ENCODE measurements around the gene GNL1.
"Not testable (repeated sequence)": the region's sequence is repeated elsewhere in the genome, so short reads cannot be mapped to it uniquely, and the experiment has no call there.

Gene GNL1

GRCh38 chr6:30554404-30554803 is 1.9 kb downstream of the GNL1 start:
- Mint-ChIP-seq H3K4me1 (peaks cover 58% of the 10 kb centered on the region), H3K27ac (no peak overlapping the region), H3K4me3 (peak overlapping the region in 1 of 2 donors; percentile 89), H3K9me3 (no peaks in the 10 kb centered on the region), H3K27me3 (no peaks in the 10 kb centered on the region)
- ATAC-seq: no peak
- no peak for DNase-seq

GRCh38 chr6:30548375-30548774 is 7.9 kb downstream of the GNL1 start:
- no peak for ATAC-seq
- Mint-ChIP-seq H3K4me3 (no peak overlapping the region), H3K27ac (no peak overlapping the region), H3K27me3 (no peaks in the 10 kb centered on the region), H3K9me3 (no peaks in the 10 kb centered on the region), H3K4me1 (peaks cover 26% of the 10 kb centered on the region)
- no peak for DNase-seq

- ATAC-seq (no peak), DNase-seq (no peak)
- no peaks in the 10 kb centered on the region for H3K27me3 Mint-ChIP-seq
- no peaks in the 10 kb centered on the region for H3K9me3 Mint-ChIP-seq
- H3K4me3 Mint-ChIP-seq: no peak overlapping the region
- H3K27ac Mint-ChIP-seq: no peak overlapping the region
- peaks cover 26% of the 10 kb centered on the region for H3K4me1 Mint-ChIP-seq
Measured at GRCh38 chr6:30547454-30547853, 8.8 kb downstream of the GNL1 start.

- Mint-ChIP-seq H3K27me3 (no peaks in the 10 kb centered on the region), H3K9me3 (no peaks in the 10 kb centered on the region), H3K4me1 (peaks cover 32% of the 10 kb centered on the region), H3K4me3 (peak overlapping the region in 1 of 2 donors; percentile 6), H3K27ac (no peak overlapping the region)
- ATAC-seq: peak; percentile 78
- peak in 1 of 2 donors; percentile 27 for DNase-seq
Measured at GRCh38 chr6:30544666-30545272, 11.5 kb downstream of the GNL1 start.

- Mint-ChIP-seq H3K9me3 (no peaks in the 10 kb centered on the region), H3K4me1 (peaks cover 32% of the 10 kb centered on the region), H3K27ac (no peak overlapping the region), H3K4me3 (peak overlapping the region in 1 of 2 donors; percentile 3), H3K27me3 (no peaks in the 10 kb centered on the region)
- DNase-seq (no peak), ATAC-seq (peak; percentile 46)
Measured at GRCh38 chr6:30543821-30544220, 12.5 kb downstream of the GNL1 start.

- Mint-ChIP-seq H3K4me3 (peak overlapping the region; percentile 70 to 78), H3K9me3 (no peaks in the 10 kb centered on the region), H3K27me3 (no peaks in the 10 kb centered on the region), H3K4me1 (peaks cover 33% of the 10 kb centered on the region), H3K27ac (no peak overlapping the region)
- no peak for DNase-seq
- ATAC-seq: no peak
Measured at GRCh38 chr6:30542915-30543314, 13.4 kb downstream of the GNL1 start.

GRCh38 chr6:30542404-30542725 is 13.9 kb downstream of the GNL1 start:
- DNase-seq (no peak), ATAC-seq (peak; percentile 63)
- H3K4me3 Mint-ChIP-seq: peak overlapping the region; percentile 70 to 78
- H3K27ac Mint-ChIP-seq: peak overlapping the region; percentile 10
- H3K4me1 Mint-ChIP-seq: peaks cover 37% of the 10 kb centered on the region
- H3K9me3 Mint-ChIP-seq: no peaks in the 10 kb centered on the region
- no peaks in the 10 kb centered on the region for H3K27me3 Mint-ChIP-seq

- Mint-ChIP-seq H3K4me1 (peaks cover 37% of the 10 kb centered on the region), H3K27ac (peak overlapping the region; percentile 22 to 55), H3K4me3 (peak overlapping the region; percentile 70 to 78), H3K27me3 (no peaks in the 10 kb centered on the region), H3K9me3 (no peaks in the 10 kb centered on the region)
- DNase-seq: peak; percentile 73 to 74
- peak; percentile 81 for ATAC-seq
Measured at GRCh38 chr6:30541515-30542403, 14.5 kb downstream of the GNL1 start.

- no peak for DNase-seq
- ATAC-seq: no peak
- no peaks in the 10 kb centered on the region for H3K27me3 Mint-ChIP-seq
- H3K4me1 Mint-ChIP-seq: peaks cover 27% of the 10 kb centered on the region
- H3K9me3 Mint-ChIP-seq: no peaks in the 10 kb centered on the region
- H3K4me3 Mint-ChIP-seq: no peak overlapping the region
- H3K27ac Mint-ChIP-seq: no peak overlapping the region
Measured at GRCh38 chr6:30537931-30538330, 18.4 kb downstream of the GNL1 start.

GRCh38 chr6:30533460-30534294 is 22.6 kb downstream of the GNL1 start:
- Mint-ChIP-seq H3K27ac (no peak overlapping the region), H3K27me3 (no peaks in the 10 kb centered on the region), H3K9me3 (peaks cover 0 to 7% of the 10 kb centered on the region in 2 donors), H3K4me3 (peak overlapping the region in 1 of 2 donors; percentile 21), H3K4me1 (peaks cover 47% of the 10 kb centered on the region)
- DNase-seq: no peak
- ATAC-seq: no peak

GRCh38 chr6:30530014-30530413 is 26.3 kb downstream of the GNL1 start:
- Mint-ChIP-seq H3K27ac (peak overlapping the region; percentile 90 to 93), H3K9me3 (peaks cover 4 to 18% of the 10 kb centered on the region in 2 donors), H3K27me3 (no peaks in the 10 kb centered on the region), H3K4me3 (peak overlapping the region; percentile 15 to 52), H3K4me1 (peaks cover 57% of the 10 kb centered on the region)
- DNase-seq: no peak
- no peak for ATAC-seq

- peaks cover 57% of the 10 kb centered on the region for H3K4me1 Mint-ChIP-seq
- peak; percentile 79 for ATAC-seq
- H3K27ac Mint-ChIP-seq: peak overlapping the region; percentile 90 to 93
- H3K9me3 Mint-ChIP-seq: peaks cover 4 to 24% of the 10 kb centered on the region in 2 donors
- DNase-seq: peak; percentile 46 to 61
- H3K4me3 Mint-ChIP-seq: peak overlapping the region; percentile 24 to 52
- not testable (repeated sequence) for H3K27me3 Mint-ChIP-seq
Measured at GRCh38 chr6:30529349-30529875, 26.9 kb downstream of the GNL1 start.

- Mint-ChIP-seq H3K4me1 (peaks cover 46% of the 10 kb centered on the region), H3K9me3 (peaks cover 26 to 53% of the 10 kb centered on the region in 2 donors), H3K27ac (peak overlapping the region in 1 of 2 donors; percentile 53)
- not testable (repeated sequence) for H3K27me3 Mint-ChIP-seq, DNase-seq, ATAC-seq, H3K4me3 Mint-ChIP-seq
Measured at GRCh38 chr6:30526444-30526843, 29.8 kb downstream of the GNL1 start.

GRCh38 chr6:30521952-30522351 is 34.3 kb downstream of the GNL1 start:
- not testable (repeated sequence) for ATAC-seq, H3K27me3 Mint-ChIP-seq, H3K4me3 Mint-ChIP-seq, DNase-seq, H3K27ac Mint-ChIP-seq
- H3K4me1 Mint-ChIP-seq: peaks cover 46% of the 10 kb centered on the region
- peaks cover 40 to 67% of the 10 kb centered on the region in 2 donors for H3K9me3 Mint-ChIP-seq

GRCh38 chr6:30521082-30521481 is 35.2 kb downstream of the GNL1 start:
- H3K27ac Mint-ChIP-seq, H3K4me3 Mint-ChIP-seq, DNase-seq, H3K27me3 Mint-ChIP-seq, ATAC-seq: not testable (repeated sequence)
- Mint-ChIP-seq H3K4me1 (peaks cover 53% of the 10 kb centered on the region), H3K9me3 (peaks cover 40 to 67% of the 10 kb centered on the region in 2 donors)

Measured in stimulated activated naive CD8-positive, alpha-beta T cell treated with anti-CD3 and anti-CD28 coated beads, Interleukin-15, amount 100 ng/mL, for 72 hours (primary cell).